HG03135 (cell line): ENCODE results near the gene RALGPS1.

Source experiments
- ATAC-seq: cut with Tn5 transposase; IDR thresholded peaks from one replicate; pipeline ENCODE4 v1.9.1; 2021; ENCODE audit warnings: mild to moderate bottlenecking, moderate library complexity; ENCODE audit not compliant: unreplicated experiment

RALGPS1 gene

DNA sequence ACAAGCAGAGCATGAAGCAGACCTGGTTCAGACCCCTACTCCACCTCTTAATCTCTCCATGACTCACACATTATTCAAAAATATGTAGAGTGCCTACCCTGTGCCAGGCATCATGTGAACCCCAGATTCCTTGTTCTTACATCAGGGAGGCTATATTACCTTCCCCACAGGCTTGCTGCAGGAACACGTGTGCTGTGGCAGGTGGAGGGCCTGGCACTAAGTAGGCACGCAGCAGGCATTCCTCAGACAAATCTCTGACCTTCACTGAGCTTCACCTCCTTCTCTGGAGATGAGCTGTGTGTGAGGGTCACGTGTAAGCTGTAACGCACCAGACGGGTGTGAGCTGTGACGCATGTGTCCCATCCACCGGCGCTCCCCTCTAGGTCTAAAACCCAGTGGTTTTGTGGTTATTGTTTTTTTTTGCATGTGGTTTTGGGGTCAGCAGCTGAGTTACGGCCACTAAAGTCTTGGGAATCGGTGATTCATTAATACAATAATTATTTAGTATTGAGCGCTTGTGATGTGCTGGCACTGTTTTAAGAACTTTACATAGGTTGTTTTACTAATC, 177.5 kb downstream of the RALGPS1 start:
- no peak for ATAC-seq

DNA sequence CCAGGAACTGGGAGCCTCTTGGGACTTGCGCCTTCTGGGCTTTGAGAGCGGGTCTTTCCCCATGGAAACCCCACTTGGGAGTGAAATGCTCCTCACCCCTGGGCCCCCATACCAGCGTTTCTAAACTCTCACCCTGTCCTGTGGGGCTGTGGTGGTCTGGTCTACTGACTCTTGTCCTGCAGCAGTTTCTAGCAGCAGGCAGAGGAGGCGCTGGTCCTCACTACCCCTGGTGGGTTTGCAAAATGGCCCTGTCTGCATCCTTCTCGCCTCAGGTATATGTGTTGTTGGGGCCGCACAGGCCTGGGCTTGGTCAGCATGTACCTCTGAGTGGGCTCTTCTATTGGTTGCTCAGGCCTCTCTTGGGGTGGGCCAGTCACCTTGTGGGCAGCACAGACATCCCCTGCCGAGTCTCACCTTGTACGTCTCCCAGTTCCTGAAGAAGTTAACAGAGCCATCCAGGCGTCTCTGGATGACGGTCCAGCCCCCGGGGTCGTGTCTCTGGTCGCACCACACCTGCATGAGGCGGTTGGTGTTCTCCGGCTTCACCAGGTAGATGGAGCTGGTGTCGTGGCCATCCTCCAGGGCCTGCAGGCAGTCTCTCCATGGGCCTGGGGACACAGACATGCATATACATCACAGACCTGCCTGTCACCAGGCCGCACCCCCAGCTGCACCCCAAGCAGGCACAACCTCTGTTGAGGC, 178.9 kb downstream of the RALGPS1 start:
- no peak for ATAC-seq

DNA sequence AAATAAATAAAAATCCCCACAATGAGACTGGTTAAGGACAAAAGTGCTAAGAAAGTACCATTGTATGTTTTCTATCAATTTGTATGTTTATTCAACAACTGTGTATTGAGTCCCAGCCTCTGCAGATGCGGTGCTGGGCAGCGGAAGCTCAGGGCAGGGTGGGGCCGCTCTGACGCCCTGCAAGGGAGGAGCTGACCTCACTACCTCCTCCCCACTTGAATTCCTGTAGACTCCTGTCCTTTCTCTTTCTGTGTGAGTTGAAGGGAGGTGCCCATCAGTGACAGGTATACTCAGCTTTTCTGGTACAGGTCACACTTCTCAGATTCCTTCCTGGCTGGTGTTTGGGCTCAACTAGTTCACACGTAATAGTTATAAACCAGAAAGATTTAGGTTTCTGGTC, 180.8 kb downstream of the RALGPS1 start:
- ATAC-seq: no peak

DNA sequence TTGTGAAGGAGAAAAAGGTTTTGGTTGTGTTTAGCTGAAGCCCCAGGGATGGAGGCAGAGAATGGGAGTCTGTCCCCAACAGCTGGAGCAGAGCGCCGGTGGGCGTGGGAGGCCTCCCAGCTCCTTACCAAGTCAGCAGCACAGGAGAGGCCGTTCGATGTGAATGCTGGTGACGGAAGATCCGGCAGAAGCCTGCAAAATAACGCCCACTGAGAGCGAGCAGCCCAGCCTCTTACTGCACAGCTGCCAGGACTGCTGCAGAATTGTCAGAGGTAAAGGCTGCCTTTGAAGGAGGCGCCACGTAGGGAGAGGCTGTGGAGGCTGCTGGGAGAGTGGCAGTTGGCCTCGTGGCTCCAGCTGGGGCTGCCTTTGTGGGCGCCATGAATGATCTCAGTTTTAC, 181.6 kb downstream of the RALGPS1 start:
- no peak for ATAC-seq

DNA sequence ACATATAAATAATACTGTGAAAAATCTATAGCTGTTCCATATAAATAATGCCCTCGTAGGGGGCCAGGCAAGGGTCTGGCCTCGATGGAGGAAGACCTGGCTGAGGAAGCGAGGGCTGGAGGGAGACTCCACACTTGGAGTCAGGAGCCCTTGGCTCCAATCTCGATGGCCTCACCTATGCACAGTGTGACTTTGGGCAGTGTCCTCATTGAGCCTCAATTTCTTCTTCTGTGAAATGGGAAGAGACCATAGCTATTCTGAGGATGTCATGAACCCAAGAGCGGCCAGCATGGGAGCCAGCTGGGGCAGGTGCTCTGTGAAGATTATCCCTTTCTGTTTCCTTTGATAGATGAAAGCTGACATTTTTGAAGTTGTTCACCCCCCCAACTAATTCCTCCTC, 183.1 kb downstream of the RALGPS1 start:
- no peak for ATAC-seq

DNA sequence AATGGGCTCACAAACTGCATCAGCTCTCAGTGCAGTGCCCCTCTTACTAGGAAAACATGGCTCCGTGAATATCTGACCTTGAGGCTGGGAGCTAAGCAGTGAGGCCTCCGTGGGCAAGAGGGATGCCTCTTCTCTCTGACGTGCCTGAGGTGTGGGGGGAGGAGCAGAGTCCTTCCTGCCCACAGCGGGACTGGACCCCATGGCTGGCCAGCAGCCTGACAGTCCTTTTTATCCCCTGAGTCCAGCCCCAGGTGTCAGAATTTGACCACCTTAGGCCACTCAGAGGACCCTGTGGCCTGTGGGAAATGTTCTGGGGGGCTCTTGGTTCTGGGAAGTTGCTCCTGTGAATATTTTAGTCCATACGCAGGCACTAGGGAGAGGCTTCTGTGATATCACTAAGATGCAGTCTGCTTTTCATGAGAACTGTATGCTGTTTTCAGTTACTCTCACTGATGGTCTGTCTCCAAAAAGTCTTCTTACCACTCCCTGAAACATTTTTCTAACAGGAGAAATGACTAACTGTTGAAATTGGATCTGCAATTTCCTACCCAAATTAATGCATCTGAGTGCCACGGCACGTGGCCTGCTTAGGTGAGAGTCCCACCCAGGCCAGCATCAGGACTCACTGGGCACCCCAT, 184.5 kb downstream of the RALGPS1 start:
- no peak for ATAC-seq

DNA sequence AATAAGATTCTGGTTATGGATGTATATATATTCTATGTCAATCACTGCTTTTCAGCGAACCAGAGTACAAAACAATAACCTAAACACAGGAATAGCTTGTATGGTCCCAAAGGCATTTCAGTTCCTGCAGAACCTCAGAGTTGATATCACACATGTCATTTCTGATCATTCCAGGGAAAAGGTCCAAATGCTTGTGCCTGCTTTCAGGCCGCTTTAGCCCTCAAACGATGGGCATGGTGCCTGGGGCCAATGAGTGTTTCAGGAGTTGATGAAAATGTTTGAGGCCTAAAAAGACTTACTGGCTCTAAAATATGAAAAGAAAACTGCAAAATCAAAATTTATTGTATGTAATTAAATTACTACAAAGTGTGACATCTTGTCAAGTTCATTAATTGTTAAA, 185.1 kb downstream of the RALGPS1 start:
- ATAC-seq: no peak

DNA sequence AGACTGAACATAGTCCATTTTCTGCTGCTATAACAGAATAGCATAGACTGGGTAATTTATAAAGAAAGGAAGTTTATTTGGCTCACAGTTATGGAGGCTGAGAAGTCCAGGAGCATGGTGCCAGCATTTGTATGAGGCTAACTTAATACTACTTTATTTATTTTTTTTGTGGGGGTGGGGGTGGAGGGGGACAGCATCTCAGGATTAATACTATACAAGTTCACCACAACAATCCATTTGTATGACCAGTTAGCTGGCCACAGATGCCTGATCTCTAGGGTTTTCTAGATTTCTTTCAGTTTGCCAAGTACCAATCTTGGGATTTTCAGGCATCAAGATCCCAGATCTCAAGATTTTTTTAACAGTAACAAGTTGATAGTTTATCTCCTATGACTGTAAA, 187.6 kb downstream of the RALGPS1 start:
- no peak for ATAC-seq

DNA sequence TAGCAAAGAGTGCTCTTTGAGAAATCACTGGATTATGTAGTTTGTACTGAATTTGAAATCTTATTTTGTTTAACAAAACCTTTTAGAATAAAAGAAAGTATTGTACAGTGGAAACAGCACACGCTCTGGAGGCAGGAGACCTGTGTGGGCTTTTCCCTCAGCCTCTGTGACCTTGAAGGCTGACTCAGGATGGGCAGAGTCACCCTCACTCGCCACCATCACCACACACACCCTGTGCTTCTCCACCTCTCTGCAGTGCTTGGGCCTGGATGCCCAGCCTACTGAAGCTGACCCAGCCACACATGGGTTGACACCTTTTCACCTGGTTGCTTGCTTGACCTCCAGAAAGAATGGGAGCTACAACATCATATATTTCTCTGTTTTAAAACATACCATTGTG, 188.2 kb downstream of the RALGPS1 start:
- no peak for ATAC-seq

DNA sequence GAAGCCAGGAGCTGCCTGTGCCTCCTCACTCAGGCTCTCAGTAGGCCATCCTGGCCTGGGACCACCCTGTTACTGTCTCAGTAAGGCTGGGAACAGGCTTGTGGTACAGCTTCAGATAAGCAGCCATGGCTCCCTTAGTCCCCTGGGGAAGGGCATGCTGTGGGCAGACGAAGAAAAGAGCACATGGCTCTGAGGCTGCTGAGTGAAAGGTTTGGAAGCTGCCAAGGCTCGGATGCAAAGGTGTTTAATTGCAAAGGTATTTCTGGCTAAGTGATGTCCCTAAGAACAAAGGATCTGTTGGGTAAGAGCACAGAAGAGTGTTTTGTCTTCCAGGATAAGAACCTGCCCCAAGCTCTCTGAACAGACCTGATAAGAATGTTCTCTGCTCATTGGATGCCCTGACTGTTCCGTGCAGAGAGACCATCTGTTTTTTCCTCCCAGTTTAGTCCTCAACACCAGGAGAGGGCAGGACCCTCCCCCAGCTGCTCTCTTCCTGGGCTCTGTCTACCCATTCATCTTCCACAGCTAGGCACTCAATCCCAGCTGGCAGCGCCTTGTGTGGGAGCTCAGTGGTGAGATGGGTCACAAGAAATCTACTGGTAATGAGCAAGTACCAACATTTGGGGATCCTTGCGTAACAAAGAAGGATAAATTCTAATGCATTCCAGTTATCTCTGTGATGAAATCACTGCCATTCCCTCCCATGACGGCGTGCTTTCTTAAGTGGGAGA, 190.2 kb downstream of the RALGPS1 start:
- ATAC-seq: no peak

DNA sequence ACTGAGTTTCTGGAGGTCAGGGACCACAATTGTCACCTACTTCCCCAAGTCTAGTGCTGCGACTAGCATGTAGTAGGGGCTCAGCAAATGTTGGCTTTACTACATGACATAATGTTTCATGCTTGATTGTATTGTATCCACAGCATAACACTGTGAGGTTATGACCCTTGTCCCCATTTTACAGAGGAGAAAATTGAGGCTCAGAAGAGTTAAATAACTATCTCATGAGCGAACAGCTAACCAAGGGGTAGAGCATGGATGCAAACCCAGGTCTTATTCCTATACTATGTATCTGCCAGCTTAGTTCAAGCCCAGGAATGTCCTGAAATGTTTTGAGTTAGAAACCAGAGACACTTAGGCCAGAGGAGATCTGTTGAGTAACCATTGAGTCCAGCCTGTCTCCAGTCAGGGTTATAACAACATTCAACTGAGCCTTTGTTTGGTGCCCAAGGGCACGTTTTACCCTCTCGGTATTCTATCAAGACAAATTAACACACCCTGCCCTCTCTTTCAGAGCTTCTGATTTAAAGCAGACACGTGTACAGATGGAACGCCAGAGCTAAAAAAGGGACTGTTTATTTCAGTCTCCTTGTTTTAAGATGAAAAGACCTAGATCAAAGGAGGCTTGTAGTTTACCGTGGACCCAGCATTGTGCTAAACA, 191.4 kb downstream of the RALGPS1 start:
- no peak for ATAC-seq

DNA sequence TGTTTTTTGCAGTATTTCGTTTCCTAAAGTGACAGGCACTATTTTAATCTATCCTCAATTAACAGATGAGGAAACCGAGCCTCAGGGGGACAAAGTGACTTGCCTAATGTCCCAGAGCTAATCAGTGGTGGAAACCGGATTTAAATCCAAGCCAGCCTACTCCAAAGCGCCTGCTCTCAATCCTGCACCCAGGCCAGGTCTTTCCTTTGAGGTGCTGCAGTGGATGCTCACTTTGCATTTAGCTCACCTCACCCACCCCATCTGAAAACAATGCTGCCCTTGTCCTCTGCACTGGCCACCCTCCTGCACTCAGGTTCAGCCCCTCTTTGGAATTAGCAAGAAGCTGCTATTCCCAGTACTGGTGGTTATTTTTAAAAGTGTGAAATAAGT, 191.9 kb downstream of the RALGPS1 start:
- no peak for ATAC-seq

DNA sequence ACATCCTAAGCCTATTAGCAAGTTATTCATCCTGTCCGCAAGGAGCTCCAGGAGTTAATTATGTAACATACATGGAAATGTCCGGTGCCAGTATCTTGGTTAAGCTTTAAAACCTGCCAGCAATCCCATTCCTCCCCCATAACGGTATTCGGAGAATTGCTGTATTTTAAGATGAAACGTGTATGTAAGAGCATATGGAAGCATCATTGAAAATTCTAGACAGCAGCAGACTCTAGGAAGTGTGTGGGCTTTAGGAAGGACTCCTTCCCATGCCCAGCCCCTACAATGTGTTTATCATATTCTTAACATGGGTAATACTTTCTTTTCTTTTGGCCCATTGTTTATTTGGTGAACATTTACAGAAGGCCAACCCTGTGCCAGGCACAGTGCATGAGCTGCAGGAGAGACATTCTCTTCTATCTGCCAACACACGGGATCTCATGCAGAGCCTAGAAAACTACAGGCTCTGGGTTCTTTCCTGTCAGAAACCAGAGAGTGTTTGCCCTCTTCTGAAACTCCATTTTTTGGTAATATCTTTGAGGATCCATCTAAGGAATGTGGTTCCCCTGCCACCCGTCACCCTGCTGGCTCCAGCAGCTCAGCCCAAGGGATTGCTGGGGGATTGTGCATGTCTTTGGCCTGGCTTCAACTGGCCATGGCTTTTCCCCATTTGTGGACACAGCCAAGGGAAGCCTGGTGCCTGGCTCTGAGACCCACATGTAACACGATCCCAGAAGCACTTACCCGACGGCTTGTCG, 192.8 kb downstream of the RALGPS1 start:
- no peak for ATAC-seq

DNA sequence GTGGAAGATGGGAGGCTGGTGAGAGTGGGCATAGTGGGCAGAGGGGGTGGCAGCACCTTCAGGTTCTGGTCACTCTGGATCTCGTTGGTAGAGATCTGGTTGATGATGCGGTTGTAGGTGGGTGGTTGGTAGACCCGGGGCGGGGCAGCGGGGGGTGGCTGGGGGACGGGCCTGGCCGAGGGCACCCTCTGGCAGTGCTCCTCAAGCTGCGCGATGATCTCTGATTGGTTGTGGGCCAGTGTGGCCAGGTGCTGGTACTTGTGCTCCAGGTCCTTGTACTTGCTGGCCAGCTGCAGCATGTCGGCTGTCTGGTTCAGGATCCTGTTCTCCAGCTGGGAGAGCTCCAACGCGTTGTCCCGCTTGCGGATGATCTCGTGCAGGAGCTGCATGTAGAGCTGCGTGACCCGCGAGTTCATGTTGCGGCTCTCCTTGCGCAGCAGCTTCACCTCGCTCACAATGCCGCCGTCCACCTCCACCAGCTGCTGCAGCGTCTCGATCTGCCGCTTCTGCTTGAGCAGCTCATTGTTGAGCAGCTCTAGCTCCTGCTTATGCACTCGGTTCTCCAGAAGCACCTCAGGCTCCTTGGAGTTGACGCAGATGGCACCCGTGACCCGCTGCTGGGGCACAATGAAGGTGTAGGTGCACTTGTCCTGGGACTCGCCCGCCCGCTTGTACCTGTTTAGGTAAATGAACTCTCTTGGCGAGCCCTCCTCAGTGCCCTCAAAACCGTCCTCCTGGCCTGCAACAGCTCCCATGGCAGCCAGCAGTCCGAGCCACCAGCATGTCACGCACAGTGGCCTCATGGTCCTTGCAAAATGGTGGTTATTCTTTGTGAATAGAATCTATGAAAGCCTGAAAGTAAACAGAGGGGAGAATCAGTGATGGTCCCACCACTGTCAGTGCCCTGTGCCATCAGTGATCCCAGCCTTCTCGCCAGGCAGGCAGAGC, 193.6 kb downstream of the RALGPS1 start:
- ATAC-seq: no peak

DNA sequence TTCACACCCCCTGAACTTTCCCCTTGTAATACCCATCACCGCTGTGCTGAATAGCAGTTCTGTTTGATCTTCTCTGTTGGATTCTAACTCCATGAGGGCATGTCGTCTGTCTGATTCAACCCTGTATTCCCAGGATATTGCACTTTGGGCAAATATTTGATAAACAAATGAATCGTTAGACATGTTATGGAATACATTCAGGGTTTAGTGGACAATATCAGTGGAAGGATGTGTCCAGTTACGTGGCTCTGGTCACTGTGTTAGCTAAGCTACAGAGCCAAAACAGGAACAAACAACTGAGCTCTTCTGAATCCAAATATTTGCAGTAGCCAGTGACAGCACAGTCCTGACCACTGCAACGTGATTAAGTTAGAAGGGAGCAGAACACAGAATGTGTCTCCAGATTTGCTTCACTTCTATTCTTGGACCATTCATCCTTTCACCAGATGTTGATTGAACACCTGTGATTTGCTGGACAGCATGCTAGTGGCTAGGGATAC, 194.7 kb downstream of the RALGPS1 start:
- ATAC-seq: no peak

DNA sequence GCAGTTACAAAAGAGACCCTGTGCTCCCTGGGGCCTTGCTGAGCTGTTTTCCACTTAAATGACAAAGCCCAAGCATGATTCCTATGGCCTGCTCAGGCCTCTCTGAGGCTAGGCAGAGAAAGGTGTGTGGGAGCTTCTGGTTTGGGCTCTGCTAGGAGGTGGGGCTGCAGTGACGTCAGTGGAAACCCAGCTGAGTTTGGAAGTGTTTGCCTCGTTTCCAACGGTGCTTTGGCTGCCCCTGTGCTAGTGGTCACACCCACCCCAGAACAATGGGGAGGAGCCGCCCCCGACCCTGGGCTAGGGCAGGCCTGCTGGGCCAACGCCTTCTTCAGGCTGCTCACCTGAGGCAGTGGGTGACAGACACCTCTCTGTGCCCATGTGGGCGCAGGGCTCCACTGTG, 197.5 kb downstream of the RALGPS1 start:
- ATAC-seq: no peak

DNA sequence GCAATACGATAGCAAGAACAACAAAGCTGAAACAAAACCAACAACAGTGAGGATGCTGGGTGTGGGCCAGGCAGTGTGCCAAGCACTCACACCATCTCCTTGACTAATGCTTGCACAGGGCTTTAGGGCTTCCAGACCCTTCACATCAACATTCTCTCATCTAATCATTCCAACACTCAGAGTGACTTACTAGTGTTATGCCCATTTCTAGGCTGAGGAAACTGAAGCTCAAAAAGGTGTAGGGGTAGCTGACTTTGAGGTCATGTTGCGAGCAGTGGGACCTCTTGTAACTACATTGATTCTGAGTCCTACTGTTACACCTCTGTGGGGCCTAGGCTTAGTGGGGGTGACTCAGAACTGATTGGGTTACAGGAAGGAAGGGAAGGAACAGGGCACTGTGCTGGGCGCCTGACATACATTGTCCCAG, 198.2 kb downstream of the RALGPS1 start:
- no peak for ATAC-seq

DNA sequence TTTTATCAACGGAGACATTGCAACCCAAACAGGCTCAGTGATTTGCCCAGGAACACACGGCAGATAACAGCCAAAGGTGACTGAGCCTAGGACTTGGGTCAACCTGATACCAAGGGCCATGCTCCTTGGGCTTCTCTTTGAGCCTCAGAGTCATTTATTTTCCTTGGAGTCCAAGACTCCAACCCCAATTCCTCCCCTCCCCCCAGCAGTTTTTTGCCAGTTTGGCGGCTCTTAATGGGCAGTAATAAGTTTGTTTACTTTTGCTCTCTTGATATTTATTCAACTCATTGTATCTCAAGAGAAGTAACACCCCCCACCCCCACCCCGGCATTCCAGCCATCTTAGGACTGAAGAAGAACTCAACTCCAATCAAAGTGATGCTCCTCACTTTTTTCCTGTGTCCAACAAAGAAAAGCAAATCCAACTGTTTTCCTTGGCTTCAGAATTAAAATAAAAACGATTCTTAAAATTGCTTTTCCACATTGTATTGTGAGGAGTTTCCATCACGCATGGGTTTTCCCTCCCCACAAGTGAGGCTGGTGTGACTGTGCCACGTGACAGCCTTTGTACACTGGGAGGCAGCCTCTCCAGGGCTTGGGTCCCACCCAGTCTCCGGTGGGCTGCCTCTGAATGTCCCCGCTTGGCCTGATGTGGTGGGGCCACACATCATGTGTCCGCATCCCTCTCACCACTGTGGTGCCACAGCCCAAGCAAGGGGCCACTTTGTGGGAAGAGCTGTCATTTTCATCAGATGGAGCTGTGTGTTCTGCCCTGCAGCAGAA, 198.8 kb downstream of the RALGPS1 start:
- ATAC-seq: no peak

DNA sequence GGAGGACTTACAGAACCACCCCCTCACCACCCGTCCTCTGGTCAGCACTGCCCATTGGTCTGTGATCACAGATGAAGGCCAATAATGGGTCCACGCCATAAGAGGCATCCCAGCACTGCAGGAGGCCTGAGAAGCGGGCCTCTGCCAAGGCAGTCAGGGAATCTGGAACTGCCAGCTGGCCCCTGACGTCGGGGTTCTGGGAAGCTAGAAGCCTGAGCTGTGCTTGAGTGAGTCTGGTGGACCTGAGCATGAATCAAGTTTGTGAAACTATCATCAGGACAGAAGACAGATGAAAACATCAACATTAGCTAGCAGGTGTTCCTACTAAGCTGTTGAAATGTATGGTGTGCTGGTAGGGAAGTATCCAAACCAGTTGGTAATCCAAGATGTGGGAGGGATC, 200.0 kb downstream of the RALGPS1 start:
- ATAC-seq: no peak
